ENCODE measurements around the gene PLXNA4. TPM values are rescaled to one million over a fixed set of nuclear protein-coding genes. Genes with fewer than 3 reads are reported as not detected.

Gene PLXNA4
- total and polyA plus RNA-seq, 4 donors = 0.63 to 4.6 (median 2.1) TPM

DNA sequence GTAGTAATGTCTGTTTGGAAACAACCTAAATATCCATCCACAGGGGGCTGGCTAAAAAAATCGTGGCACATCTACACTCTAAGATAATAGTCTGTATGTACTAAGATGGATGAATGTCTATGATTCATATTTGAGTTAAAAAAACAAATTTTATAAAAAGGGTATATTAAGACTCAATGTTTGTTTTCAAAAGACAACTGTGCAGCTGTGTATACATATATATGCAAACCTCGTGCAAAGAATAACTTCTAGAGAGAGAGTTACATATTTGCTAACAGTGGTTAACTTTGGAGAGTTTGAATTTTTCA, 323.5 kb downstream of the PLXNA4 start:
- 50 to 63% methylated on average over 2 of the region's 2 CpGs for WGBS, 2 donors
- Histone ChIP-seq H3K27ac (ENCODE audit: low read depth in 1 of 2, low read length in 1 of 2) (no peak overlapping the region), H3K9me3 (ENCODE audit: control insufficient read depth in 4 of 4, insufficient read depth in 3 of 4, low read length in 3 of 4) (peaks cover 0 to 5% (median 0%) of the 10 kb centered on the region in 4 donors), H3K36me3 (ENCODE audit: control insufficient read depth in 4 of 4, insufficient read depth in 4 of 4, low read length in 4 of 4) (no peaks in the 10 kb centered on the region), H3K9ac (ENCODE audit: insufficient read depth in 1 of 2, low read length in 2 of 2) (no peak overlapping the region), H3K4me3 (no peak overlapping the region), H3K27me3 (ENCODE audit: control insufficient read depth in 3 of 3, insufficient read depth in 3 of 3, low read length in 2 of 3) (no peaks in the 10 kb centered on the region), H3K4me1 (ENCODE audit: control insufficient read depth in 5 of 5, insufficient read depth in 5 of 5, low read length in 5 of 5) (peaks cover 4 to 38% (median 11%) of the 10 kb centered on the region in 5 donors)
- TF ChIP-seq, protein P1, sequence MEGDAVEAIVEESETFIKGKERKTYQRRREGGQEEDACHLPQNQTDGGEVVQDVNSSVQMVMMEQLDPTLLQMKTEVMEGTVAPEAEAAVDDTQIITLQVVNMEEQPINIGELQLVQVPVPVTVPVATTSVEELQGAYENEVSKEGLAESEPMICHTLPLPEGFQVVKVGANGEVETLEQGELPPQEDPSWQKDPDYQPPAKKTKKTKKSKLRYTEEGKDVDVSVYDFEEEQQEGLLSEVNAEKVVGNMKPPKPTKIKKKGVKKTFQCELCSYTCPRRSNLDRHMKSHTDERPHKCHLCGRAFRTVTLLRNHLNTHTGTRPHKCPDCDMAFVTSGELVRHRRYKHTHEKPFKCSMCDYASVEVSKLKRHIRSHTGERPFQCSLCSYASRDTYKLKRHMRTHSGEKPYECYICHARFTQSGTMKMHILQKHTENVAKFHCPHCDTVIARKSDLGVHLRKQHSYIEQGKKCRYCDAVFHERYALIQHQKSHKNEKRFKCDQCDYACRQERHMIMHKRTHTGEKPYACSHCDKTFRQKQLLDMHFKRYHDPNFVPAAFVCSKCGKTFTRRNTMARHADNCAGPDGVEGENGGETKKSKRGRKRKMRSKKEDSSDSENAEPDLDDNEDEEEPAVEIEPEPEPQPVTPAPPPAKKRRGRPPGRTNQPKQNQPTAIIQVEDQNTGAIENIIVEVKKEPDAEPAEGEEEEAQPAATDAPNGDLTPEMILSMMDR (IDR thresholded peaks at IDR 0.05; ENCODE audit: control extremely low read depth, extremely low read depth) = no peak
- ATAC-seq (ENCODE audit: insufficient read depth, low FRiP score) (no peak), DNase-seq (no peak)

DNA sequence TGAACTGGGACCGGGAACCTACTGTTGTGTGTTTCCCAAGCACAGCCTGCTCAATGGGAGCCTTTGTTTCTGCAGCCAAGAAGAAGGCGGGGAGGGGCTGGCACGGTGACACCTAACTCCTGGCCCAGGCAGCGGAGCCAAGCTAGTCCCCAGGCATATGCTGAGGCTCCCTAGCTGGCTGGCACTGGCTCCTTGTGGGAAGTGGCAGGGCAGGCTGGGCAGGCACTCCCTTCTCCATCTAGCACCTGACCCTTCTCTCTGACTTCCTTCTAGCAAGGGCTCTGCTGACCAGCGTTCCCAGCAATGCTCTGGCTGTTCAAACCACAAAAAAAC, 325.0 kb downstream of the PLXNA4 start:
- H3K9ac ChIP-seq (ENCODE audit: insufficient read depth in 1 of 2, low read length in 2 of 2) = no peak overlapping the region
- ATAC-seq (ENCODE audit: insufficient read depth, low FRiP score) (peak; percentile 74), DNase-seq (peak; percentile 50 to 74 (median 66))
- no peaks in the 10 kb centered on the region for H3K36me3 ChIP-seq (ENCODE audit: control insufficient read depth in 4 of 4, insufficient read depth in 4 of 4, low read length in 4 of 4)
- H3K4me1 ChIP-seq (ENCODE audit: control insufficient read depth in 5 of 5, insufficient read depth in 5 of 5, low read length in 5 of 5) = peaks cover 4 to 38% (median 11%) of the 10 kb centered on the region in 5 donors
- no peak overlapping the region for H3K4me3 ChIP-seq
- TF ChIP-seq, protein P1 (IDR thresholded peaks at IDR 0.05; ENCODE audit: control extremely low read depth, extremely low read depth) = no peak
- H3K27ac ChIP-seq (ENCODE audit: low read depth in 1 of 2, low read length in 1 of 2) = no peak overlapping the region
- H3K9me3 ChIP-seq (ENCODE audit: control insufficient read depth in 4 of 4, insufficient read depth in 3 of 4, low read length in 3 of 4) = peaks cover 0 to 7% (median 0%) of the 10 kb centered on the region in 4 donors
- no peaks in the 10 kb centered on the region for H3K27me3 ChIP-seq (ENCODE audit: control insufficient read depth in 3 of 3, insufficient read depth in 3 of 3, low read length in 2 of 3)
- 36 to 42% methylated on average over 5 of the region's 5 CpGs for WGBS, 2 donors

DNA sequence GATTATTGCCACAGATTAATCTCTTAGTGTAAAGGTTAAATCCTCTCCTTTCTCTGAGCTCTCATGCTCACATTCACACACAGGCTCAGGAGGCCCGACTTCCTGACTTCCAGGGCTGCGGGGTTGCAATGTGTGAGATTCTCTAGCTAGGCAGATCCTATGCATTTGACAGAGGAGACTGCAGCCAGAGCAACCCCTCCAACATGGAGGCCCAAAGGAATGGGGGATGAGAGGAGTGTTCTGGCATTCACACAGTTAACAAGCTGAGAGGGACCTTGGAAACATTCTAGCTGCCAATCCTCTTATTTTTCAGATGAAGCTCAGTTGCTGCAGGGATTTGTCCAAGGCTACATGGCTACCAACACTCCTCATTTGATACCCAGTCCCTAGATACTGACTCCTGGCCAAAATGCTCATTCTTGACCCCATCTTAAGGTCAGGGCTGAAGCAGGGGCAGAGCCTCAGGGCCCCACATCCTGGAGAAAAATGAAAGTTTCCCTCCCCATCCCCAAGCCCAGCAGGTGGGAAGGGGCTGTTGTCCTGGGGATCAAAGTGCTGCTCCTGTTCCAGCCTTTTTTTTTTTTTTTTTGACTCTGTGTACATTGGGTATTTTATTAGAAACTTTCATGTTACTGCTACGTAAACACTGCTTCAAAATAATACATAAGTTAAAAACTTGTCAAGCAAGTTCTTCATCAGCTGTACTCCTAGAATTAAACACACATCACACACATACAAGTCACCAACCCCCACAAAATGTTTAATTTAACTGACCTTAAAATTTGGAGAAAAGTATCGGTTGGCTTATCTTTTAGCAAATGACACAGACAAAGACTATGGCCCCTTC, 325.6 kb downstream of the PLXNA4 start:
- DNase-seq (no peak), ATAC-seq (ENCODE audit: insufficient read depth, low FRiP score) (no peak)
- Histone ChIP-seq H3K4me1 (ENCODE audit: control insufficient read depth in 5 of 5, insufficient read depth in 5 of 5, low read length in 5 of 5) (peaks cover 0 to 32% (median 10%) of the 10 kb centered on the region in 5 donors), H3K4me3 (no peak overlapping the region), H3K9ac (ENCODE audit: insufficient read depth in 1 of 2, low read length in 2 of 2) (no peak overlapping the region), H3K9me3 (ENCODE audit: control insufficient read depth in 4 of 4, insufficient read depth in 3 of 4, low read length in 3 of 4) (peaks cover 0 to 7% (median under 1%) of the 10 kb centered on the region in 4 donors), H3K27ac (ENCODE audit: low read depth in 1 of 2, low read length in 1 of 2) (no peak overlapping the region), H3K36me3 (ENCODE audit: control insufficient read depth in 4 of 4, insufficient read depth in 4 of 4, low read length in 4 of 4) (no peaks in the 10 kb centered on the region), H3K27me3 (ENCODE audit: control insufficient read depth in 3 of 3, insufficient read depth in 3 of 3, low read length in 2 of 3) (no peaks in the 10 kb centered on the region)
- TF ChIP-seq, protein P1 (IDR thresholded peaks at IDR 0.05; ENCODE audit: control extremely low read depth, extremely low read depth) = no peak
- WGBS, 2 donors = 48 to 50% methylated on average over 4 of the region's 4 CpGs
